Choroid plexus epithelial cell (primary cell): ENCODE measurements around the gene OR4B1.

ENCODE experiments used
- DNase-seq: peaks from one replicate; pipeline ENCODE4 v3.0.0-alpha.2; 2010; ENCODE audit warnings: low read depth
- H3K4me3 ChIP-seq: 2 replicates; pipeline ENCODE4 v1.5.1; 2011; ENCODE audit warnings: low read depth, mild to moderate bottlenecking, control low read depth, low read length, moderate library complexity
- TF ChIP-seq, protein P1 (sequence below): conservative IDR thresholded peaks from 2 replicates; pipeline ENCODE4 v1.5.1; 2011; ENCODE audit warnings: low read depth, mild to moderate bottlenecking, control low read depth, inconsistent platforms, low read length, moderate library complexity

Gene OR4B1, protein sequence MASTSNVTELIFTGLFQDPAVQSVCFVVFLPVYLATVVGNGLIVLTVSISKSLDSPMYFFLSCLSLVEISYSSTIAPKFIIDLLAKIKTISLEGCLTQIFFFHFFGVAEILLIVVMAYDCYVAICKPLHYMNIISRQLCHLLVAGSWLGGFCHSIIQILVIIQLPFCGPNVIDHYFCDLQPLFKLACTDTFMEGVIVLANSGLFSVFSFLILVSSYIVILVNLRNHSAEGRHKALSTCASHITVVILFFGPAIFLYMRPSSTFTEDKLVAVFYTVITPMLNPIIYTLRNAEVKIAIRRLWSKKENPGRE

DNA sequence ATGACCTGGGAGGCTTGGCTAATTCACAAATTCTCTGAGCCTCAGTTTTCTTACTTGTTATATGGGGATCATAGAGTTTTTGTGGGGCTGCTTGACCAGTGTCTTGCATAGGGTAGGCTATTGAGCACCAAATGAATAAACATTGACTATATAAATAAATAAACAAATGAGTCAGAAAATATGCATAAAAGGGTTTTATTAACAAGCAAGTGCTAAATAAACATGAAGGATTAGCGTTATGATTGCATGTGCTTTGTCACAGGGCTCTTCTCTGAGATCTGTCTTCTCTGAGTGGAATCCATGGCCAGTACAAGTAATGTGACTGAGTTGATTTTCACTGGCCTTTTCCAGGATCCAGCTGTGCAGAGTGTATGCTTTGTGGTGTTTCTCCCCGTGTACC, at the start of gene OR4B1:
OR4B1 (plus strand) TSS at position 301 of the 400 bp plus-strand sequence; CDS start at position 301, 0 bp downstream.
- TF ChIP-seq, protein P1, sequence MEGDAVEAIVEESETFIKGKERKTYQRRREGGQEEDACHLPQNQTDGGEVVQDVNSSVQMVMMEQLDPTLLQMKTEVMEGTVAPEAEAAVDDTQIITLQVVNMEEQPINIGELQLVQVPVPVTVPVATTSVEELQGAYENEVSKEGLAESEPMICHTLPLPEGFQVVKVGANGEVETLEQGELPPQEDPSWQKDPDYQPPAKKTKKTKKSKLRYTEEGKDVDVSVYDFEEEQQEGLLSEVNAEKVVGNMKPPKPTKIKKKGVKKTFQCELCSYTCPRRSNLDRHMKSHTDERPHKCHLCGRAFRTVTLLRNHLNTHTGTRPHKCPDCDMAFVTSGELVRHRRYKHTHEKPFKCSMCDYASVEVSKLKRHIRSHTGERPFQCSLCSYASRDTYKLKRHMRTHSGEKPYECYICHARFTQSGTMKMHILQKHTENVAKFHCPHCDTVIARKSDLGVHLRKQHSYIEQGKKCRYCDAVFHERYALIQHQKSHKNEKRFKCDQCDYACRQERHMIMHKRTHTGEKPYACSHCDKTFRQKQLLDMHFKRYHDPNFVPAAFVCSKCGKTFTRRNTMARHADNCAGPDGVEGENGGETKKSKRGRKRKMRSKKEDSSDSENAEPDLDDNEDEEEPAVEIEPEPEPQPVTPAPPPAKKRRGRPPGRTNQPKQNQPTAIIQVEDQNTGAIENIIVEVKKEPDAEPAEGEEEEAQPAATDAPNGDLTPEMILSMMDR = no peak
- no peak within 1 kb of the TSS for H3K4me3 ChIP-seq
- no peak for DNase-seq

DNA sequence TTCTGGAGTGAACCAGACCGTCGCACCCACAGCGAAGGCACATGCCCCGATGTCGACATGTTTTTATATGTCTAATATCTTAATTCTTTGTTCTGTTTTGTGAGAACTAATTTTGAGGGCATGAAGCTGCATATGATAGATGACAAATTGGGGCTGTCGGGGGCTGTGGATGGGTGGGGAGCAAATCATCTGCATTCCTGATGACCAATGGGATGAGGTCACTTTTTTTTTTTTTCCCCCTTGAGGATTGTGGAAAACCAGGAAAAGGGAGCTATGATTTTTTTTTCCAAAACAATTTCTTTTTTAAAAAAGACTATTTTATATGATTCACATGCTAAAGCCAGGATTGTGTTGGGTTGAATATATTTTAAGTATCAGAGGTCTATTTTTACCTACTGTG, 49.2 kb upstream of the OR4B1 start:
- no peak overlapping the region for H3K4me3 ChIP-seq
- TF ChIP-seq, protein P1 = no peak
- DNase-seq = no peak

DNA sequence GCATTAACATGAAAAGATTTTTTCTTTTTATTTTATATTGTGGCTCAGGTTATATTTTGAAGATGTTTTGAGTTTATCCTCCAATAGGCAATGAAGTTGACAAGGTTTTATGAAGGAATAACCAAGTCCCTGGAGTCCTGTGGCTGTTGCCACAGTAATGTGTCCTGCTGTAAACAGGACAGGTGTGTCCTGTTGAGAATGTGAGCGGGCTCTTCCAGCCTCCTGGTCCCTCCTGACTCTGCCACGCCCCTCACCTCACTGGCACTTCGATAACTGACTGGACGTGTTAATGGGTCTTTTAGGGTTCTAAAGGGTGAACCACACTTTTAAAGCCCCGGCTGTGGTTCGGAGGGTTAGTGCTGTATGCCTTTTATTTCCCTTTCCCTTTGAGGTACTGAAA, 47.8 kb upstream of the OR4B1 start:
- TF ChIP-seq, protein P1 = no peak
- no peak for DNase-seq
- no peak overlapping the region for H3K4me3 ChIP-seq

DNA sequence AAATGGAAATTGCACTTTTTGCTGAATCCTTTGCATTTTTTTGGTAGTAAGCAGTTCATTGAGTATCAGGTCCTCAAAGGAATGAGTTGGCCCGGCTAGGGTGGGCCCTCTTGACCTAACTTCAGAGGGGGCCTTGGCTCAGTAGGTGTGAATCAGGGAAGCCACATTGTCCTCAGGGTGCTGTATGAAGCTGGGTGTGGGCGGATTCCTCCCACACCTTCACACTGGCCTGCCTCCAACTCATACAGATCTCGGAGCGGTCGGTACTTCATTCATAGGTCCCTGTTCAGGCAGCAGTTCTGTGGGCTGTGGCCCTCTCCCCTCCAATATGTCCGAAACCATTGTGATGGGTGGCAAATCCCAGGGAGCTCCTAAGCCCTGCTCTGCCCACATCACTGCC, 47.4 kb upstream of the OR4B1 start:
- peak; percentile 27 for DNase-seq
- no peak overlapping the region for H3K4me3 ChIP-seq
- TF ChIP-seq, protein P1 = no peak

DNA sequence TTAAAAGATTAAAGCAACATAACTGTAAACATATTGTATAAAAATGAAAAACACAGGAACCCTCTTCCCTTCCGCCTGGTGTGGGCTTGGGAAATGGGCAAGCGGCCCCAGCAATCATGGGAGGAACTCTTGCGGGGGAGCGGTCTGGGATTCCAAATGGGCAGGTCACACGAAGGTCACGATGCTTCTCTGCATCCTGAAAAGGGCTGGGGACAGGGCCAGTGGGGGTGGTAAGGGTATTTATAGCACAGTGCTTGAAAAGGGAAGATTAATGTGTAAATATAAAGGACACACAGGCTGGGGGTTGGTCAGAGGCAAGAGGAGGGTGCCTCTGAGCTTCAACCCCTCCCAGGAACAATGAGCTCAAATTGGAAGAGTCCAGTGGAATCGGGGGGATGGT, 46.9 kb upstream of the OR4B1 start:
- H3K4me3 ChIP-seq = no peak overlapping the region
- DNase-seq = peak; percentile 24
- TF ChIP-seq, protein P1 = no peak

DNA sequence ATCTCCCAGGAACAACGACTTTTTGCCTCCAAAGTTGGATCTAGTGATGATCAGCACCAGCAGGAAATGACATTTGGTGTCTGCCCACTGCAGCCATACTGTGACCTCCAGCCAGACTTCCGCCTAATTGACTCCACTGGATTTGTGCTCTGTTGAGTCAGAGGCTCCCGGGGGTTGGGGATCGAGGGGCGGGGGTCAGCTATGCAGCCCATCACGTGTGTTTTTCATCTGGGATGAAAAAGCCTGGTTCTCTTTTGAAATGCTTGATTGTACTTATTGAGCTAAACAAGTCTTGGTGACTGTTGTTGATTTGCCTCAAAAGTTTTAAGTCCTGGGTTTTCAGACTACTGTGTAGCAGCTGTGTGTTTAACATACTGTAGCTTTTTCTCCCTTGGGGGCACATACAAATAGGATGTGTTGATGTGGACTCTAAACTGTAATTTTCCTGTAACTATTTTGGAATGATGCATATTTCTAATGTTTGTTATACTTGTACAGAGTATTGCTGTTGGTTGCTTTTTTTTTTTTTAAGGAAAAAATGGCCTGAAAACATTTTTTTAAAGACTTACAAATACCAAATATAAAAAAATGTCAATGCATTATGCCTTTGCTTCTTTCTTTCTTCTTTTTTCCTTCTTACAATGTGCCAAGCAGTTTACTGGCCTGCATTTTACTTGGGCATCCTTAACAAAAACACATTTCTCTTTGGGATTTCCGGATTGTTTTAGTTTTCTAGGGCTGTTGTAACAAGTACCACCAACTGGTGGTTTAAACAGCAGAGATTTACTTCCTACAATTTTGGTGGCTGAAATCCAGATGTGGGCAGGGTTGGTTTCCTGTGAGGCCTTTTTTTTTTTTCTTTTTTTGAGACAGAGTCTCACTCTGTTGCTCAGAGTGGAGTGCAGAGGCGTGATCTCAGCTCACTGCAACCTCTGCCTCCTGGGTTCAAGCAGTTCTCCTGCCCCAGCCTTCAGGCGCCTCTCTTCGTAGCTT, 46.1 kb upstream of the OR4B1 start:
- peak; percentile 61 for DNase-seq
- TF ChIP-seq, protein P1 = no peak
- no peak overlapping the region for H3K4me3 ChIP-seq
